ENCODE measurements around the gene STAT1. TPM values are rescaled to one million over a fixed set of nuclear protein-coding genes. Genes with fewer than 3 reads are reported as not detected.

Gene STAT1
- total and polyA plus RNA-seq, 10 of the 15 experiments (the other 5 are each of a cell fraction or from before 2014, with no cell fraction given): 81.8 to 398 (median 307) TPM

DNA sequence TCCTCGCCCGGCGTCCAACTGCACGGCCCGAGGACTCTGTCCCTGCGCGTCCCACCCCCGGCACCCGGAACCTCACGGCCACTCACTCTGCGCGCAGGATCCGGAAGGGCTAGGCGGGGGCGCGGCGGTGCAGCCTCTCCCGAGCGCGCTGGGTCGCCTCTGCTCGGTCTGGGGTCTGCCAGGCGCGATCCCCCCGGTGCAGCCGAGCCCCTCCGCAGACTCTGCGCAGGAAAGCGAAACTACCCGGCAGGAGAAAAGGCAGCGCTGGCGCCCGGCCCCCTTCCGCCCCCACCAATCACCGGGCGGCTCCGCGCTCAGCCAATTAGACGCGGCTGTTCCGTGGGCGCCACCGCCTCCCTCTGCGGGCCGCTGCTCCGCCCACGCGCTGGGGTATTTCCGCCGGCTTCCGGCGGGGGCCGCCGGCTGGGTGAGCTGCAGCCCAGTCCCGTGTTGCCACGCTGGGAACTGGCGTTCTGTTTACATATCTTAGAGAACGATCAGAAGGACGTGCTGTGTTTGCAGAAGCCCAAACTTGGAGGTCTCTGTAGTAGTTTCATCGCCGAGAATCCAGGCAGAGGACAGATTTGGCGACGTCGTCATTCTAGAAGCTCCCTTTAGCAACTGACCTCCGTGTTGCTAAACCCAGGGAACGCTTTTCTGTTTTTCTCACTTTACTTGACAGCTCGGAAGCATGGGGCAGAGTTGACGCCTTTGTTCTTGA lies at the start of gene STAT1 (continued):
- TF ChIP-seq CREM (IDR thresholded peaks at IDR 0.05; ENCODE audit: low read depth) (peak; percentile 83), ZBED1 (IDR thresholded peaks at IDR 0.05; ENCODE audit: borderline replicate concordance) (peak; percentile 85; the same call in 1 of the 2 replicates), ZNF622 (IDR thresholded peaks at IDR 0.05) (no peak), MYB (IDR thresholded peaks at IDR 0.05; ENCODE audit: borderline replicate concordance, low read depth, low read length) (peak; percentile 59; the same call in 1 of the 2 replicates), ETV6 (conservative IDR thresholded peaks at IDR 0.05 in 1 of 2, IDR thresholded peaks at IDR 0.05 in 1 of 2; ENCODE audit: borderline replicate concordance in 1 of 2, low read depth in 1 of 2) (peak in 1 of 2 experiments; percentile 86; a peak in 2 of 4 replicates), ZNF274 (IDR thresholded peaks at IDR 0.05; ENCODE audit: insufficient read depth, insufficient read length) (no peak), NFYA (IDR thresholded peaks at IDR 0.05; ENCODE audit: borderline replicate concordance, low read depth, low read length) (no peak; the same call in 1 of the 2 replicates), CHD4 (IDR thresholded peaks at IDR 0.05) (no peak), HDGF (IDR thresholded peaks at IDR 0.05) (peak; percentile 50; the same call in 1 of the 2 replicates), YBX1 (IDR thresholded peaks at IDR 0.05) (no peak)
- TF ChIP-seq, protein P1, sequence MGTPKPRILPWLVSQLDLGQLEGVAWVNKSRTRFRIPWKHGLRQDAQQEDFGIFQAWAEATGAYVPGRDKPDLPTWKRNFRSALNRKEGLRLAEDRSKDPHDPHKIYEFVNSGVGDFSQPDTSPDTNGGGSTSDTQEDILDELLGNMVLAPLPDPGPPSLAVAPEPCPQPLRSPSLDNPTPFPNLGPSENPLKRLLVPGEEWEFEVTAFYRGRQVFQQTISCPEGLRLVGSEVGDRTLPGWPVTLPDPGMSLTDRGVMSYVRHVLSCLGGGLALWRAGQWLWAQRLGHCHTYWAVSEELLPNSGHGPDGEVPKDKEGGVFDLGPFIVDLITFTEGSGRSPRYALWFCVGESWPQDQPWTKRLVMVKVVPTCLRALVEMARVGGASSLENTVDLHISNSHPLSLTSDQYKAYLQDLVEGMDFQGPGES (IDR thresholded peaks at IDR 0.05): peak; percentile 51; the same call in 1 of the 2 replicates
- TF ChIP-seq, protein P2, sequence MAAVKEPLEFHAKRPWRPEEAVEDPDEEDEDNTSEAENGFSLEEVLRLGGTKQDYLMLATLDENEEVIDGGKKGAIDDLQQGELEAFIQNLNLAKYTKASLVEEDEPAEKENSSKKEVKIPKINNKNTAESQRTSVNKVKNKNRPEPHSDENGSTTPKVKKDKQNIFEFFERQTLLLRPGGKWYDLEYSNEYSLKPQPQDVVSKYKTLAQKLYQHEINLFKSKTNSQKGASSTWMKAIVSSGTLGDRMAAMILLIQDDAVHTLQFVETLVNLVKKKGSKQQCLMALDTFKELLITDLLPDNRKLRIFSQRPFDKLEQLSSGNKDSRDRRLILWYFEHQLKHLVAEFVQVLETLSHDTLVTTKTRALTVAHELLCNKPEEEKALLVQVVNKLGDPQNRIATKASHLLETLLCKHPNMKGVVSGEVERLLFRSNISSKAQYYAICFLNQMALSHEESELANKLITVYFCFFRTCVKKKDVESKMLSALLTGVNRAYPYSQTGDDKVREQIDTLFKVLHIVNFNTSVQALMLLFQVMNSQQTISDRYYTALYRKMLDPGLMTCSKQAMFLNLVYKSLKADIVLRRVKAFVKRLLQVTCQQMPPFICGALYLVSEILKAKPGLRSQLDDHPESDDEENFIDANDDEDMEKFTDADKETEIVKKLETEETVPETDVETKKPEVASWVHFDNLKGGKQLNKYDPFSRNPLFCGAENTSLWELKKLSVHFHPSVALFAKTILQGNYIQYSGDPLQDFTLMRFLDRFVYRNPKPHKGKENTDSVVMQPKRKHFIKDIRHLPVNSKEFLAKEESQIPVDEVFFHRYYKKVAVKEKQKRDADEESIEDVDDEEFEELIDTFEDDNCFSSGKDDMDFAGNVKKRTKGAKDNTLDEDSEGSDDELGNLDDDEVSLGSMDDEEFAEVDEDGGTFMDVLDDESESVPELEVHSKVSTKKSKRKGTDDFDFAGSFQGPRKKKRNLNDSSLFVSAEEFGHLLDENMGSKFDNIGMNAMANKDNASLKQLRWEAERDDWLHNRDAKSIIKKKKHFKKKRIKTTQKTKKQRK (IDR thresholded peaks at IDR 0.05; ENCODE audit: low read depth, low read length): no peak
- TF ChIP-seq, protein P3, sequence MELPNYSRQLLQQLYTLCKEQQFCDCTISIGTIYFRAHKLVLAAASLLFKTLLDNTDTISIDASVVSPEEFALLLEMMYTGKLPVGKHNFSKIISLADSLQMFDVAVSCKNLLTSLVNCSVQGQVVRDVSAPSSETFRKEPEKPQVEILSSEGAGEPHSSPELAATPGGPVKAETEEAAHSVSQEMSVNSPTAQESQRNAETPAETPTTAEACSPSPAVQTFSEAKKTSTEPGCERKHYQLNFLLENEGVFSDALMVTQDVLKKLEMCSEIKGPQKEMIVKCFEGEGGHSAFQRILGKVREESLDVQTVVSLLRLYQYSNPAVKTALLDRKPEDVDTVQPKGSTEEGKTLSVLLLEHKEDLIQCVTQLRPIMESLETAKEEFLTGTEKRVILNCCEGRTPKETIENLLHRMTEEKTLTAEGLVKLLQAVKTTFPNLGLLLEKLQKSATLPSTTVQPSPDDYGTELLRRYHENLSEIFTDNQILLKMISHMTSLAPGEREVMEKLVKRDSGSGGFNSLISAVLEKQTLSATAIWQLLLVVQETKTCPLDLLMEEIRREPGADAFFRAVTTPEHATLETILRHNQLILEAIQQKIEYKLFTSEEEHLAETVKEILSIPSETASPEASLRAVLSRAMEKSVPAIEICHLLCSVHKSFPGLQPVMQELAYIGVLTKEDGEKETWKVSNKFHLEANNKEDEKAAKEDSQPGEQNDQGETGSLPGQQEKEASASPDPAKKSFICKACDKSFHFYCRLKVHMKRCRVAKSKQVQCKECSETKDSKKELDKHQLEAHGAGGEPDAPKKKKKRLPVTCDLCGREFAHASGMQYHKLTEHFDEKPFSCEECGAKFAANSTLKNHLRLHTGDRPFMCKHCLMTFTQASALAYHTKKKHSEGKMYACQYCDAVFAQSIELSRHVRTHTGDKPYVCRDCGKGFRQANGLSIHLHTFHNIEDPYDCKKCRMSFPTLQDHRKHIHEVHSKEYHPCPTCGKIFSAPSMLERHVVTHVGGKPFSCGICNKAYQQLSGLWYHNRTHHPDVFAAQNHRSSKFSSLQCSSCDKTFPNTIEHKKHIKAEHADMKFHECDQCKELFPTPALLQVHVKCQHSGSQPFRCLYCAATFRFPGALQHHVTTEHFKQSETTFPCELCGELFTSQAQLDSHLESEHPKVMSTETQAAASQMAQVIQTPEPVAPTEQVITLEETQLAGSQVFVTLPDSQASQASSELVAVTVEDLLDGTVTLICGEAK (IDR thresholded peaks at IDR 0.05; ENCODE audit: borderline replicate concordance): peak; percentile 70; the same call in 1 of the 2 replicates
- TF ChIP-seq, protein P4, sequence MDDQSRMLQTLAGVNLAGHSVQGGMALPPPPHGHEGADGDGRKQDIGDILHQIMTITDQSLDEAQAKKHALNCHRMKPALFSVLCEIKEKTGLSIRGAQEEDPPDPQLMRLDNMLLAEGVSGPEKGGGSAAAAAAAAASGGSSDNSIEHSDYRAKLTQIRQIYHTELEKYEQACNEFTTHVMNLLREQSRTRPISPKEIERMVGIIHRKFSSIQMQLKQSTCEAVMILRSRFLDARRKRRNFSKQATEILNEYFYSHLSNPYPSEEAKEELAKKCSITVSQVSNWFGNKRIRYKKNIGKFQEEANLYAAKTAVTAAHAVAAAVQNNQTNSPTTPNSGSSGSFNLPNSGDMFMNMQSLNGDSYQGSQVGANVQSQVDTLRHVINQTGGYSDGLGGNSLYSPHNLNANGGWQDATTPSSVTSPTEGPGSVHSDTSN (IDR thresholded peaks at IDR 0.05; ENCODE audit: insufficient replicate concordance, low read depth, low read length): peak; percentile 56
- TF ChIP-seq, protein P5, sequence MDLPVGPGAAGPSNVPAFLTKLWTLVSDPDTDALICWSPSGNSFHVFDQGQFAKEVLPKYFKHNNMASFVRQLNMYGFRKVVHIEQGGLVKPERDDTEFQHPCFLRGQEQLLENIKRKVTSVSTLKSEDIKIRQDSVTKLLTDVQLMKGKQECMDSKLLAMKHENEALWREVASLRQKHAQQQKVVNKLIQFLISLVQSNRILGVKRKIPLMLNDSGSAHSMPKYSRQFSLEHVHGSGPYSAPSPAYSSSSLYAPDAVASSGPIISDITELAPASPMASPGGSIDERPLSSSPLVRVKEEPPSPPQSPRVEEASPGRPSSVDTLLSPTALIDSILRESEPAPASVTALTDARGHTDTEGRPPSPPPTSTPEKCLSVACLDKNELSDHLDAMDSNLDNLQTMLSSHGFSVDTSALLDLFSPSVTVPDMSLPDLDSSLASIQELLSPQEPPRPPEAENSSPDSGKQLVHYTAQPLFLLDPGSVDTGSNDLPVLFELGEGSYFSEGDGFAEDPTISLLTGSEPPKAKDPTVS (IDR thresholded peaks at IDR 0.05; ENCODE audit: low read depth, low read length): peak; percentile 49; the same call in 1 of the 2 replicates
- TF ChIP-seq, protein P6, sequence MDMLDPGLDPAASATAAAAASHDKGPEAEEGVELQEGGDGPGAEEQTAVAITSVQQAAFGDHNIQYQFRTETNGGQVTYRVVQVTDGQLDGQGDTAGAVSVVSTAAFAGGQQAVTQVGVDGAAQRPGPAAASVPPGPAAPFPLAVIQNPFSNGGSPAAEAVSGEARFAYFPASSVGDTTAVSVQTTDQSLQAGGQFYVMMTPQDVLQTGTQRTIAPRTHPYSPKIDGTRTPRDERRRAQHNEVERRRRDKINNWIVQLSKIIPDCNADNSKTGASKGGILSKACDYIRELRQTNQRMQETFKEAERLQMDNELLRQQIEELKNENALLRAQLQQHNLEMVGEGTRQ (IDR thresholded peaks at IDR 0.05; ENCODE audit: borderline replicate concordance, low read depth, low read length): no peak; the same call in 1 of the 2 replicates

Data from GM12878 (cell line).